Peyer's patch (tissue), 4 donors: ENCODE data around the gene SLC66A1.
"Not testable (repeated sequence)": the region's sequence is repeated elsewhere in the genome, so short reads cannot be mapped to it uniquely, and the experiment has no call there.

Source experiments
- POLR2A ChIP-seq, 2 donors: fragments of 450-650 bp; IDR thresholded peaks; one replicate each; pipeline ENCODE4 v1.5.1; 2017; ENCODE audit warnings: antibody characterized with exemption in 2 of 2, mild to moderate bottlenecking in 2 of 2, moderate library complexity in 2 of 2
- TF ChIP-seq, protein P1 (sequence below), 6 experiments: fragments of 450-650 bp in 4 of 6; fragments of 200-600 bp in 2 of 6; sonication (generic) in 1 of 6; IDR thresholded peaks; one replicate each; pipeline ENCODE4 v1.5.1; 2017 to 2019; ENCODE audit warnings: antibody characterized with exemption in 6 of 6, mild to moderate bottlenecking in 3 of 6, moderate library complexity in 1 of 6

DNA sequence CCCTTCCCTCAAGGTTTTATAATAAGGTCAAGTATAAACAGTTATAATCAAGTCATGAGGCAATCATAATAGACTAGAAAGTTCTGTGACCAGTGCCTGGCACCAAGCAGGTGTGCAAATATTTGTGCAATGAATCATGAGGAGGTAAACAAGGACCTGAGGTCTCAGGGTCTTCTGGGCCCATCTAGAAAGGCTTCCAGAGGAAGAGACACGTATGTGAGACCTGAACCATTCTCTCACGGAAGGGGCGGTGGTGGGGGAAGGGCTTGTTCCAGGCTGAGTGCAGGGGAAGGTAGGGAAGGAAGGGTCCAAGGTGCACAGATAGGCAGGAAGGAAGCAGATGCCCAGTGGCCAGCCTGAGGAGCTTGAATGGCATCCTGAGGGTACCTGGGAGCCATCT, 26.8 kb upstream of the SLC66A1 start:
- TF ChIP-seq, protein P1, sequence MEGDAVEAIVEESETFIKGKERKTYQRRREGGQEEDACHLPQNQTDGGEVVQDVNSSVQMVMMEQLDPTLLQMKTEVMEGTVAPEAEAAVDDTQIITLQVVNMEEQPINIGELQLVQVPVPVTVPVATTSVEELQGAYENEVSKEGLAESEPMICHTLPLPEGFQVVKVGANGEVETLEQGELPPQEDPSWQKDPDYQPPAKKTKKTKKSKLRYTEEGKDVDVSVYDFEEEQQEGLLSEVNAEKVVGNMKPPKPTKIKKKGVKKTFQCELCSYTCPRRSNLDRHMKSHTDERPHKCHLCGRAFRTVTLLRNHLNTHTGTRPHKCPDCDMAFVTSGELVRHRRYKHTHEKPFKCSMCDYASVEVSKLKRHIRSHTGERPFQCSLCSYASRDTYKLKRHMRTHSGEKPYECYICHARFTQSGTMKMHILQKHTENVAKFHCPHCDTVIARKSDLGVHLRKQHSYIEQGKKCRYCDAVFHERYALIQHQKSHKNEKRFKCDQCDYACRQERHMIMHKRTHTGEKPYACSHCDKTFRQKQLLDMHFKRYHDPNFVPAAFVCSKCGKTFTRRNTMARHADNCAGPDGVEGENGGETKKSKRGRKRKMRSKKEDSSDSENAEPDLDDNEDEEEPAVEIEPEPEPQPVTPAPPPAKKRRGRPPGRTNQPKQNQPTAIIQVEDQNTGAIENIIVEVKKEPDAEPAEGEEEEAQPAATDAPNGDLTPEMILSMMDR (IDR thresholded peaks at IDR 0.05) = not testable (repeated sequence)
- TF ChIP-seq POLR2A (IDR thresholded peaks at IDR 0.05) = not testable (repeated sequence)
